Vagina (tissue), 2 donors: ENCODE data around the gene SLC7A11.

Experiments used
- POLR2A ChIP-seq, 2 donors: fragments of 450-650 bp; IDR thresholded peaks; one replicate each; pipeline ENCODE4 v1.6.1; 2017; ENCODE audit warnings: antibody characterized with exemption in 2 of 2, mild to moderate bottlenecking in 2 of 2, moderate library complexity in 2 of 2
- POLR2AphosphoS5 ChIP-seq, 2 donors: sonication (generic); formaldehyde crosslinking; IDR thresholded peaks; one replicate each; pipeline ENCODE4 v1.9.0; 2017; ENCODE audit warnings: antibody characterized with exemption in 2 of 2, mild to moderate bottlenecking in 2 of 2, low read depth in 1 of 2; ENCODE audit not compliant: insufficient read depth in 1 of 2
- TF ChIP-seq, protein P1 (sequence below), 3 experiments: fragments of 450-650 bp in 2 of 3; fragments of 200-600 bp in 1 of 3; sonication (generic) in 1 of 3; IDR thresholded peaks; one replicate each; pipeline ENCODE4 v1.5.1; 2017 to 2019; ENCODE audit warnings: antibody characterized with exemption in 3 of 3, mild to moderate bottlenecking in 2 of 3, moderate library complexity in 2 of 3

DNA sequence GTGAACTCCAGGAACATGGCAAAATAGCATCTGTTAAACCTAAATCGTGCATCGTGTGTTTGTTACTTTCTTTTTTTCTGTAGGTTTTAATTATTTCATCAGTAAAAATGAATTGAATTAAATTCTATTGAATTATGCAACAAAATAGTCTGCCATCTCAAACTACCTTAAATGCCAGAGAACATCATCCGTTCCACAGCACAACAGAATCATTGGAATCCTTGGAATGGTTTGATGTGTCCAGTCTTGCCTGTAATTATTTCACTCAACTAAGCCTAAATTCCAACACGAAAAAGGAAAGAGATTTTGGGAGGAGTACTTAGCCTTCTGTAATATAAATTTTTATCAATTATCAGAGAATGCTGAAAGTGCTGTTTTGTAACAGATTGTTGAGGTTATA lies 17.1 kb upstream of the SLC7A11 start:
- TF ChIP-seq POLR2AphosphoS5 (IDR thresholded peaks at IDR 0.05; ENCODE audit: insufficient read depth in 1 of 2, low read depth in 1 of 2) = no peak
- TF ChIP-seq, protein P1, sequence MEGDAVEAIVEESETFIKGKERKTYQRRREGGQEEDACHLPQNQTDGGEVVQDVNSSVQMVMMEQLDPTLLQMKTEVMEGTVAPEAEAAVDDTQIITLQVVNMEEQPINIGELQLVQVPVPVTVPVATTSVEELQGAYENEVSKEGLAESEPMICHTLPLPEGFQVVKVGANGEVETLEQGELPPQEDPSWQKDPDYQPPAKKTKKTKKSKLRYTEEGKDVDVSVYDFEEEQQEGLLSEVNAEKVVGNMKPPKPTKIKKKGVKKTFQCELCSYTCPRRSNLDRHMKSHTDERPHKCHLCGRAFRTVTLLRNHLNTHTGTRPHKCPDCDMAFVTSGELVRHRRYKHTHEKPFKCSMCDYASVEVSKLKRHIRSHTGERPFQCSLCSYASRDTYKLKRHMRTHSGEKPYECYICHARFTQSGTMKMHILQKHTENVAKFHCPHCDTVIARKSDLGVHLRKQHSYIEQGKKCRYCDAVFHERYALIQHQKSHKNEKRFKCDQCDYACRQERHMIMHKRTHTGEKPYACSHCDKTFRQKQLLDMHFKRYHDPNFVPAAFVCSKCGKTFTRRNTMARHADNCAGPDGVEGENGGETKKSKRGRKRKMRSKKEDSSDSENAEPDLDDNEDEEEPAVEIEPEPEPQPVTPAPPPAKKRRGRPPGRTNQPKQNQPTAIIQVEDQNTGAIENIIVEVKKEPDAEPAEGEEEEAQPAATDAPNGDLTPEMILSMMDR (IDR thresholded peaks at IDR 0.05) = no peak
- no peak for TF ChIP-seq POLR2A (IDR thresholded peaks at IDR 0.05)
